HG02870 (cell line): Measurements from ENCODE around the gene STX4.
"Not testable (repeated sequence)": the region's sequence is repeated elsewhere in the genome, so short reads cannot be mapped to it uniquely, and the experiment has no call there.

ENCODE experiments used
- ATAC-seq: cut with Tn5 transposase; IDR thresholded peaks from one replicate; pipeline ENCODE4 v1.9.1; 2021; ENCODE audit warnings: mild to moderate bottlenecking, moderate library complexity; ENCODE audit not compliant: unreplicated experiment

The STX4 gene

GRCh38 chr16:31013292-31013691 is 20.1 kb upstream of the STX4 start:
- ATAC-seq, result not testable (repeated sequence)

GRCh38 chr16:31016018-31016417 is 17.3 kb upstream of the STX4 start:
- ATAC-seq, result no peak

GRCh38 chr16:31017756-31018155 is 15.6 kb upstream of the STX4 start:
- not testable (repeated sequence) for ATAC-seq

GRCh38 chr16:31020536-31020935 is 12.8 kb upstream of the STX4 start:
- no peak for ATAC-seq

GRCh38 chr16:31022544-31023251 is 10.7 kb upstream of the STX4 start:
- ATAC-seq, result no peak

- no peak for ATAC-seq
Measured at GRCh38 chr16:31023252-31023602, 10.1 kb upstream of the STX4 start.

- ATAC-seq, result no peak
Measured at GRCh38 chr16:31023627-31024226, 9.6 kb upstream of the STX4 start.

- ATAC-seq, result no peak
Measured at GRCh38 chr16:31025339-31025738, 8.0 kb upstream of the STX4 start.

- no peak for ATAC-seq
Measured at GRCh38 chr16:31029272-31029671, 4.1 kb upstream of the STX4 start.

- ATAC-seq, result no peak
Measured at GRCh38 chr16:31031276-31031675, 2.1 kb upstream of the STX4 start.

GRCh38 chr16:31033709-31034492 is 543 bp downstream of the STX4 start:
- peak; percentile 49 for ATAC-seq

- no peak for ATAC-seq
Measured at GRCh38 chr16:31036691-31037090, 3.3 kb downstream of the STX4 start.

GRCh38 chr16:31038993-31039392 is 5.6 kb downstream of the STX4 start:
- no peak for ATAC-seq

- no peak for ATAC-seq
Measured at GRCh38 chr16:31042866-31043265, 9.5 kb downstream of the STX4 start.

GRCh38 chr16:31043352-31043751 is 10.0 kb downstream of the STX4 start:
- no peak for ATAC-seq

GRCh38 chr16:31043898-31044481 is 10.6 kb downstream of the STX4 start:
- ATAC-seq, result no peak

- ATAC-seq, result no peak
Measured at GRCh38 chr16:31050280-31051030, 17.1 kb downstream of the STX4 start.

GRCh38 chr16:31052114-31052513 is 18.8 kb downstream of the STX4 start:
- ATAC-seq, result no peak

GRCh38 chr16:31055613-31056012 is 22.3 kb downstream of the STX4 start:
- ATAC-seq, result no peak

- ATAC-seq, result no peak
Measured at GRCh38 chr16:31061126-31061812, 27.9 kb downstream of the STX4 start.
